SK-N-SH (cell line): ENCODE results near the gene TXNDC8. TPM values are rescaled to one million over a fixed set of nuclear protein-coding genes. Genes with fewer than 3 reads are reported as not detected.

ENCODE experiments used
- CTCF ChIA-PET: fragments of 300-600, 350-600 bp; formaldehyde crosslinking; extraction: SDS; loops from one replicate; lab custom pipeline; 2021; lab: Yijun Ruan, JAX
- POLR2A ChIA-PET: fragments of 350-600 bp; sonication (Branson Sonifier 250); formaldehyde crosslinking; extraction: SDS; loops from one replicate; lab custom pipeline; 2020; ENCODE audit warnings: antibody characterized with exemption, inconsistent platforms; lab: Yijun Ruan, JAX
- DNase-seq: peaks from one replicate; pipeline ENCODE4 v3.0.0; 2012
- H2AFZ ChIP-seq: fragments of 200-600 bp; sonication (generic); 2 replicates; pipeline ENCODE4 v1.8.1; 2016; ENCODE audit warnings: antibody characterized with exemption, mild to moderate bottlenecking, low read depth
- H3F3A ChIP-seq: fragments of 200-600 bp; sonication (generic); replicated peaks from 2 replicates; pipeline ENCODE3; 2016; ENCODE audit warnings: antibody characterized with exemption, mild to moderate bottlenecking; ENCODE audit not compliant: insufficient read depth
- H3K27ac ChIP-seq, 2 experiments: fragments of 200-500 bp in 1 of 2; fragments of 200-600 bp in 1 of 2; sonication (Bioruptor generic) in 1 of 2; sonication (generic), shearing (Covaris generic) in 1 of 2; 2 replicates each; pipeline versions ENCODE4 v1.5.1 to v1.6.1; 2014 to 2016; ENCODE audit warnings: low read depth in 2 of 2, inconsistent platforms in 1 of 2, low read length in 1 of 2, mild to moderate bottlenecking in 1 of 2, mixed read lengths in 1 of 2
- H3K27me3 ChIP-seq: fragments of 200-600 bp; sonication (generic), shearing (Covaris generic); 2 replicates; pipeline ENCODE4 v1.6.1; 2016; ENCODE audit warnings: mixed run types; ENCODE audit not compliant: insufficient read depth
- H3K36me3 ChIP-seq, 2 experiments: fragments of 200-500 bp in 1 of 2; fragments of 200-600 bp in 1 of 2; sonication (Bioruptor generic) in 1 of 2; sonication (generic) in 1 of 2; replicated peaks in 1 of 2; 2 replicates each; pipeline versions ENCODE3 to v1.5.1; 2014 to 2016; ENCODE audit warnings: low read length in 1 of 2, mild to moderate bottlenecking in 1 of 2; ENCODE audit not compliant: insufficient read depth in 2 of 2, control insufficient read depth in 1 of 2
- H3K4me1 ChIP-seq, 2 experiments: fragments of 200-500 bp in 1 of 2; fragments of 200-600 bp in 1 of 2; sonication (Bioruptor generic) in 1 of 2; sonication (generic), shearing (Covaris generic) in 1 of 2; 2 replicates each; pipeline versions ENCODE4 v1.5.1 to v1.6.1; 2014 to 2016; ENCODE audit warnings: low read depth in 1 of 2, low read length in 1 of 2, mixed run types in 1 of 2; ENCODE audit not compliant: insufficient read depth in 2 of 2, control insufficient read depth in 1 of 2
- H3K4me2 ChIP-seq: fragments of 200-600 bp; sonication (generic), shearing (Covaris generic); 2 replicates; pipeline ENCODE4 v1.6.1; 2017; ENCODE audit warnings: mixed run types
- H3K4me3 ChIP-seq, 2 experiments: fragments of 200-500 bp in 1 of 2; fragments of 200-600 bp in 1 of 2; sonication (Bioruptor generic) in 1 of 2; sonication (generic), shearing (Covaris generic) in 1 of 2; 2 replicates each; pipeline versions ENCODE4 v1.5.1 to v1.8.1; 2014 to 2016; ENCODE audit warnings: low read depth in 2 of 2, inconsistent platforms in 1 of 2, low read length in 1 of 2, mild to moderate bottlenecking in 1 of 2, mixed read lengths in 1 of 2, moderate library complexity in 1 of 2
- H3K79me2 ChIP-seq: fragments of 200-600 bp; sonication (generic); 2 replicates; pipeline ENCODE4 v1.8.1; 2017; ENCODE audit warnings: mild to moderate bottlenecking; ENCODE audit not compliant: insufficient read depth
- H3K9ac ChIP-seq: fragments of 200-600 bp; sonication (generic); 2 replicates; pipeline ENCODE4 v1.6.1; 2017; ENCODE audit warnings: mixed run types
- H3K9me2 ChIP-seq: fragments of 200-600 bp; sonication (generic); 2 replicates; pipeline ENCODE4 v1.6.1; 2017; ENCODE audit warnings: mixed run types
- H3K9me3 ChIP-seq: fragments of 200-600 bp; sonication (generic); 2 replicates; pipeline ENCODE4 v1.6.1; 2017; ENCODE audit warnings: mixed run types, mild to moderate bottlenecking, moderate library complexity
- H4K20me1 ChIP-seq: fragments of 200-600 bp; sonication (generic); 2 replicates; pipeline ENCODE4 v1.6.1; 2017; ENCODE audit warnings: mild to moderate bottlenecking, mixed run types; ENCODE audit not compliant: insufficient read depth
- CHD2 ChIP-seq: fragments of 150-350 bp; IDR thresholded peaks from 2 replicates; pipeline ENCODE4 v1.6.1; 2018; ENCODE audit warnings: low read length; ENCODE audit not compliant: partially characterized antibody
- ELF1 ChIP-seq: IDR thresholded peaks from 2 replicates; pipeline ENCODE4 v1.4.0; 2012
- EP300 ChIP-seq, 2 experiments: IDR thresholded peaks; 2 replicates each; pipeline versions ENCODE4 v1.4.0 to v1.6.1; 2012; ENCODE audit warnings: borderline replicate concordance in 1 of 2, low read depth in 1 of 2, low read length in 1 of 2
- EZH2phosphoT487 ChIP-seq: fragments of 200-600 bp; sonication (generic); IDR thresholded peaks from 2 replicates; pipeline ENCODE4 v1.6.1; 2017; ENCODE audit warnings: low read depth, mixed run types, mild to moderate bottlenecking, antibody characterized with exemption, moderate library complexity, borderline replicate concordance
- FOSL2 ChIP-seq: IDR thresholded peaks from 2 replicates; pipeline ENCODE4 v1.4.0; 2012; ENCODE audit warnings: low read depth, mild to moderate bottlenecking, moderate library complexity, borderline replicate concordance
- FOXJ3 ChIP-seq: sonication (generic); formaldehyde crosslinking; IDR thresholded peaks from 2 replicates; pipeline ENCODE4 v1.5.1; 2020; ENCODE audit warnings: mild to moderate bottlenecking, missing genetic modification reagents
- MEF2A ChIP-seq: IDR thresholded peaks from 2 replicates; pipeline ENCODE4 v1.4.0; 2012; ENCODE audit warnings: low read depth, borderline replicate concordance
- NRF1 ChIP-seq: IDR thresholded peaks from 2 replicates; pipeline ENCODE4 v1.6.1; 2012; ENCODE audit warnings: low read depth, mild to moderate bottlenecking, low read length
- POLR2AphosphoS5 ChIP-seq: IDR thresholded peaks from 2 replicates; pipeline ENCODE4 v1.6.1; 2012; ENCODE audit warnings: low read depth, low read length
- RAD21 ChIP-seq: IDR thresholded peaks from 2 replicates; pipeline ENCODE4 v1.6.1; 2012; ENCODE audit warnings: mild to moderate bottlenecking, low read length
- REST ChIP-seq: IDR thresholded peaks from 2 replicates; pipeline ENCODE4 v1.6.1; 2012; ENCODE audit warnings: mild to moderate bottlenecking, low read depth, low read length, moderate library complexity
- RXRA ChIP-seq: IDR thresholded peaks from 2 replicates; pipeline ENCODE4 v1.4.0; 2012; ENCODE audit warnings: low read depth, mild to moderate bottlenecking, borderline replicate concordance
- SMC3 ChIP-seq: IDR thresholded peaks from 2 replicates; pipeline ENCODE4 v1.6.1; 2012; ENCODE audit warnings: low read depth, low read length, improper control_type of control experiment
- TAF1 ChIP-seq: IDR thresholded peaks from 2 replicates; pipeline ENCODE4 v1.6.1; 2012; ENCODE audit warnings: low read depth, mild to moderate bottlenecking, low read length, moderate library complexity, borderline replicate concordance
- TCF12 ChIP-seq: IDR thresholded peaks from 2 replicates; pipeline ENCODE4 v1.4.0; 2012
- USF2 ChIP-seq: fragments of 150-350 bp; IDR thresholded peaks from 2 replicates; pipeline ENCODE4 v1.6.1; 2017; ENCODE audit warnings: antibody characterized with exemption, low read length, low read depth, borderline replicate concordance
- WGBS: methylation state at CpG from one replicate; pipeline ENCODE4 v1.1.6; 2017; ENCODE audit warnings: low lambda C conversion rate; 5-methylcytosine and 5-hydroxymethylcytosine counted together
- polyA plus RNA-seq, 3 experiments: library from polyadenylated mRNA; depleted of rRNA; stranded (reverse); fragments of >200 nt; gene quantifications; 2 replicates each; pipeline ENCODE4 v1.2.3, GENCODE V29; 2012
- TF ChIP-seq, protein P1 (sequence below): fragments of 150-350 bp; IDR thresholded peaks from 2 replicates; pipeline ENCODE4 v1.6.1; 2016; ENCODE audit warnings: mild to moderate bottlenecking, low read depth, low read length

The TXNDC8 gene
- polyA plus RNA-seq, 1 of the 3 experiments (the other 2 are of a cell fraction): not detected

DNA sequence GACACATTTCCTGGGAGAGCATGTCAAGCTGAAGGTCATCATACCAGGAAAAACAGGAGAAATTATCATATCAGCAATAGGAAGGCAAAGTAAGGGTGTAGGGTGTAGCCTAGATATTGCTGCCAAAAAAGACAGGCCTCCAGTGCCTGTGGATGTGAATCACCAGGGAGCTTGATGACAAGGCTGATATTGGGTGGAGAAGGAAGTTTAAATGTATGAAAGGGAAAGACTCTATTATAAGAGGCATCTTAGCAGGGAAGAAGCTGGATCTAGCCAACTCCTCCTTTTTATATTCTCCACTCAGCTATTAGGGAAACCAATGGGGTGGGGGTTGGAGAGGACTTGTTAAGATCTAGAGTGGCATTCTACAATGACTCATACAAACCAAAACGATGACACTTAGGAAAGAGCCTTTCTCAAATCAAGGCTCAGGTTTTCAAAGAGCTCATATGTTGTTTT lies 13.4 kb upstream of the TXNDC8 start:
- Histone ChIP-seq H3K9me2 (no peaks in the 10 kb centered on the region), H3K4me2 (peak overlapping the region; percentile 3; the same call in 1 of the 2 replicates), H3F3A (peaks cover 4% of the 10 kb centered on the region), H3K9me3 (no peaks in the 10 kb centered on the region), H4K20me1 (no peaks in the 10 kb centered on the region), H3K27ac (peak overlapping the region in 1 of 2 experiments; percentile 31; a peak in 1 of 4 replicates), H3K79me2 (no peaks in the 10 kb centered on the region), H3K27me3 (no peaks in the 10 kb centered on the region), H3K9ac (no peak overlapping the region), H3K4me3 (no peak overlapping the region), H2AFZ (no peak overlapping the region), H3K4me1 (no peaks in the 10 kb centered on the region), H3K36me3 (no peaks in the 10 kb centered on the region)
- ChIA-PET POLR2A (no interaction called here), CTCF (interaction anchor here (1.7 kb wide), 1 partner anchor 133 kb away, joined by 3 read pairs; no protein-coding TSS in a partner anchor)
- no peak for DNase-seq
- WGBS: 0% methylated on average over 1 of the region's 1 CpG
- TF ChIP-seq FOXJ3 (CRISPR knock-in tag): no peak
- TF ChIP-seq FOSL2: peak; percentile 8; the same call in 1 of the 2 replicates

DNA sequence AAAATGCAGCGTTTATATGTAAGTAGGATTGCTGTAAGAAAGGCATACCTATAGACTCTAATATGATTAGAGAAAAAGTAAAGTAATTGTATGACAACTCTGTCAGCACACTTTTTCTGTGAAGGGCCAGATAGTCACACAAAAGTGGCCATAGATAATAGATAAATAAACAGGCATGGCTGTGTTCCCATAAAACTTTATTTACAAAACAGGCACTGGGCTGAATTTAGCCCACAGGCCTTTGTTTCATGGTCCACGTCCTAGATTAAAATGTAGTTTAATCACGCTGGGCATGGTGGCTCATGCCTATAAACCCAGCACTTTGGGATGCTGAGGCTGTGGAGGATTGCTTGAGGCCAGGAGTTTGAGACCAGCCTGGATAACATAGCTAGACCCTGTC lies 8.7 kb upstream of the TXNDC8 start:
- Histone ChIP-seq H3K27me3 (no peaks in the 10 kb centered on the region), H3K36me3 (no peaks in the 10 kb centered on the region), H3K4me1 (peaks cover 0 to 3% of the 10 kb centered on the region in 2 experiments; a peak in 1 of 4 replicates), H4K20me1 (no peaks in the 10 kb centered on the region), H3K9me3 (no peaks in the 10 kb centered on the region), H2AFZ (no peak overlapping the region), H3K9ac (no peak overlapping the region), H3K79me2 (no peaks in the 10 kb centered on the region), H3K9me2 (no peaks in the 10 kb centered on the region), H3K4me3 (no peak overlapping the region), H3K27ac (no peak overlapping the region), H3K4me2 (no peak overlapping the region), H3F3A (no peaks in the 10 kb centered on the region)
- DNase-seq: no peak
- ChIA-PET CTCF (no interaction called here), POLR2A (no interaction called here)
- TF ChIP-seq FOSL2: no peak
- 25% methylated on average over 3 of the region's 3 CpGs for WGBS

GRCh38 chr9:110344821-110345220 lies 7.2 kb upstream of the TXNDC8 start:
- ChIA-PET CTCF (no interaction called here), POLR2A (no interaction called here)
- TF ChIP-seq MEF2A (no peak), NRF1 (no peak), ELF1 (no peak), EP300 (IDR thresholded peaks at IDR 0.05; ENCODE audit: borderline replicate concordance in 1 of 2, low read depth in 1 of 2, low read length in 1 of 2) (no peak), POLR2AphosphoS5 (no peak), TAF1 (no peak), SMC3 (no peak), TCF12 (no peak), FOXJ3 (CRISPR knock-in tag) (no peak), RXRA (no peak), EZH2phosphoT487 (no peak), USF2 (no peak), REST (no peak), RAD21 (no peak), CHD2 (no peak)
- TF ChIP-seq, protein P1, sequence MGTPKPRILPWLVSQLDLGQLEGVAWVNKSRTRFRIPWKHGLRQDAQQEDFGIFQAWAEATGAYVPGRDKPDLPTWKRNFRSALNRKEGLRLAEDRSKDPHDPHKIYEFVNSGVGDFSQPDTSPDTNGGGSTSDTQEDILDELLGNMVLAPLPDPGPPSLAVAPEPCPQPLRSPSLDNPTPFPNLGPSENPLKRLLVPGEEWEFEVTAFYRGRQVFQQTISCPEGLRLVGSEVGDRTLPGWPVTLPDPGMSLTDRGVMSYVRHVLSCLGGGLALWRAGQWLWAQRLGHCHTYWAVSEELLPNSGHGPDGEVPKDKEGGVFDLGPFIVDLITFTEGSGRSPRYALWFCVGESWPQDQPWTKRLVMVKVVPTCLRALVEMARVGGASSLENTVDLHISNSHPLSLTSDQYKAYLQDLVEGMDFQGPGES: no peak
- H3K4me3 ChIP-seq: no peak overlapping the region
- H3K79me2 ChIP-seq: no peaks in the 10 kb centered on the region
- peaks cover 0 to 3% of the 10 kb centered on the region in 2 experiments; a peak in 1 of 4 replicates for H3K4me1 ChIP-seq
- H3K36me3 ChIP-seq: no peaks in the 10 kb centered on the region
- H3F3A ChIP-seq: no peaks in the 10 kb centered on the region
- WGBS: 68% methylated on average over 6 of the region's 6 CpGs
- no peaks in the 10 kb centered on the region for H3K9me3 ChIP-seq
- H3K4me2 ChIP-seq: no peak overlapping the region
- no peak overlapping the region for H2AFZ ChIP-seq
- DNase-seq: no peak
- H3K9ac ChIP-seq: no peak overlapping the region
- H3K27me3 ChIP-seq: no peaks in the 10 kb centered on the region
- no peaks in the 10 kb centered on the region for H3K9me2 ChIP-seq
- no peaks in the 10 kb centered on the region for H4K20me1 ChIP-seq
- no peak overlapping the region for H3K27ac ChIP-seq
